Measurements from ENCODE around the gene ATAD2B.

ATAD2B gene

GRCh38 chr2:23760736-23761135 lies 166.2 kb downstream of the ATAD2B start:
- H3K4me1 ChIP-seq (ENCODE audit: insufficient read depth, poor library complexity, severe bottlenecking): peaks cover 24% of the 10 kb centered on the region
- H3K27ac ChIP-seq (ENCODE audit: poor library complexity, severe bottlenecking): no peak overlapping the region
- no peak for ATAC-seq (ENCODE audit: low read depth)

GRCh38 chr2:23757686-23758433 lies 169.1 kb downstream of the ATAD2B start:
- Histone ChIP-seq H3K36me3 (ENCODE audit: low read depth) (peaks cover 17% of the 10 kb centered on the region; the same call in 1 of the 2 replicates), H3K4me1 (ENCODE audit: insufficient read depth, poor library complexity, severe bottlenecking) (peaks cover 24% of the 10 kb centered on the region), H3K27me3 (ENCODE audit: insufficient read depth, poor library complexity, severe bottlenecking) (no peaks in the 10 kb centered on the region), H3K4me3 (ENCODE audit: severe bottlenecking) (no peak overlapping the region), H3K9me3 (ENCODE audit: severe bottlenecking) (no peaks in the 10 kb centered on the region), H3K27ac (ENCODE audit: poor library complexity, severe bottlenecking) (no peak overlapping the region)
- TF ChIP-seq CTCF (IDR thresholded peaks at IDR 0.05; ENCODE audit: poor library complexity, severe bottlenecking): no peak
- ATAC-seq (ENCODE audit: low read depth) (peak; percentile 82), DNase-seq (ENCODE audit: low spot score) (no peak)

More at GRCh38 chr2:23760736-23761135, 166.2 kb downstream of the ATAD2B start:
- Histone ChIP-seq H3K36me3 (ENCODE audit: low read depth) (peaks cover 11% of the 10 kb centered on the region; the same call in 1 of the 2 replicates), H3K4me3 (ENCODE audit: severe bottlenecking) (no peak overlapping the region), H3K27me3 (ENCODE audit: insufficient read depth, poor library complexity, severe bottlenecking) (no peaks in the 10 kb centered on the region), H3K9me3 (ENCODE audit: severe bottlenecking) (no peaks in the 10 kb centered on the region)
- TF ChIP-seq CTCF (IDR thresholded peaks at IDR 0.05; ENCODE audit: poor library complexity, severe bottlenecking): peak; percentile 53
- no peak for DNase-seq (ENCODE audit: low spot score)

- DNase-seq (ENCODE audit: low spot score) (no peak), ATAC-seq (ENCODE audit: low read depth) (no peak)
- no peak overlapping the region for H3K27ac ChIP-seq (ENCODE audit: poor library complexity, severe bottlenecking)
- H3K4me1 ChIP-seq (ENCODE audit: insufficient read depth, poor library complexity, severe bottlenecking): peaks cover 24% of the 10 kb centered on the region
- peaks cover 17% of the 10 kb centered on the region; the same call in 1 of the 2 replicates for H3K36me3 ChIP-seq (ENCODE audit: low read depth)
- no peaks in the 10 kb centered on the region for H3K9me3 ChIP-seq (ENCODE audit: severe bottlenecking)
- no peaks in the 10 kb centered on the region for H3K27me3 ChIP-seq (ENCODE audit: insufficient read depth, poor library complexity, severe bottlenecking)
- no peak for TF ChIP-seq CTCF (IDR thresholded peaks at IDR 0.05; ENCODE audit: poor library complexity, severe bottlenecking)
- no peak overlapping the region for H3K4me3 ChIP-seq (ENCODE audit: severe bottlenecking)
Measured at GRCh38 chr2:23756593-23757292, 170.2 kb downstream of the ATAD2B start.

GRCh38 chr2:23754970-23755369 lies 172.0 kb downstream of the ATAD2B start:
- DNase-seq (ENCODE audit: low spot score): no peak
- Histone ChIP-seq H3K4me1 (ENCODE audit: insufficient read depth, poor library complexity, severe bottlenecking) (peaks cover 19% of the 10 kb centered on the region), H3K27me3 (ENCODE audit: insufficient read depth, poor library complexity, severe bottlenecking) (no peaks in the 10 kb centered on the region), H3K27ac (ENCODE audit: poor library complexity, severe bottlenecking) (no peak overlapping the region), H3K36me3 (ENCODE audit: low read depth) (peaks cover 20% of the 10 kb centered on the region), H3K4me3 (ENCODE audit: severe bottlenecking) (no peak overlapping the region), H3K9me3 (ENCODE audit: severe bottlenecking) (no peaks in the 10 kb centered on the region)
- ATAC-seq (ENCODE audit: low read depth): no peak
- no peak for TF ChIP-seq CTCF (IDR thresholded peaks at IDR 0.05; ENCODE audit: poor library complexity, severe bottlenecking)
